GM11168 (cell line): ENCODE measurements around the gene MRPL12.

ENCODE experiments used
- in situ Hi-C: fragments of 300-500 bp; cut with MboI; formaldehyde crosslinking; loops from one replicate; pipeline ENCODE4 v1.12.0; 2022; ENCODE audit warnings: low sequenced_read_pairs; ENCODE audit not compliant: unreplicated experiment

MRPL12 gene

DNA sequence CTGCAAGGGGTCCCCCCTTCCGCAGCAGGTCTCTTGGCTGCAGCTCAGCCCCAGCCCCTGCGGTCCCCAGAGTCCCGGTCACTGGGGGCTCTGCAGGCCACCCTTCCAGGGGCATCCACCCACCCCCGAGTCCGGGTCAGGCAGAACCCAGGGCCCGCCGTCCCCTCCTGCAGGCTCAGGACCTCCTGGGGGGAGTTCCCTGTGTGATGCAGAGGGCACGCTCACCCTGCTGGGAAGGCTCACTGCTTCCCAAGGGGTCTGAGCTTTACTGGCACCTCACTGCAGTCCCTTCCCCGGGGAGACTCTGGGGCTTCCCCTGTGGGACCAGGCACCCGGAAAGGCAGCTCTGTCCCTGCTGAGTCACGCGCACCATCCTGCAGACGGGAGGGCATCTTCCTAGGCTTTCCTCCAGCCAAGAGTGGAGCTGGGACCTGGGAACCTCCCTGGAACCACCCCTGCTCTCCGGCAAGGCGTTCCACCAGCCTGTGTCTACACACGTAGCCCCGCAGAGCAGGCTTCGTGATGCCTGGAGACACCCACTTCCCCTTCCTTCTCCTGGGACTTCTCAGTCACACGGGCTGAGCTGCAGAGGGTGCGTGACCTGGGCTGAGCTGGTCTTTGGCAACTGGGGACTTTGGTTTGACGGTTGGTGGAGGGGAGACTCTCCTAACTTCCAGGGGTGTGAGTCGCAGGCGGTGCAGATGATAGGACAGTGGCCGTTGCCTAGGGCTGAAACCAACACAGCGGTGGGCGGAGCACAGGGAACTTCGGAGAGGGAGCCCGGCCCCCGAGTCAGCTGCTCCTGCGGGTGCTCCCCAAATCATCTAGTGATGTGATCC is 32.3 kb downstream of the MRPL12 start:
- in situ Hi-C loops: loop anchor here (25.0 kb wide), 1 partner anchor 102 kb away; the partner anchor contains the start of genes MCRIP1 and PPP1R27

DNA sequence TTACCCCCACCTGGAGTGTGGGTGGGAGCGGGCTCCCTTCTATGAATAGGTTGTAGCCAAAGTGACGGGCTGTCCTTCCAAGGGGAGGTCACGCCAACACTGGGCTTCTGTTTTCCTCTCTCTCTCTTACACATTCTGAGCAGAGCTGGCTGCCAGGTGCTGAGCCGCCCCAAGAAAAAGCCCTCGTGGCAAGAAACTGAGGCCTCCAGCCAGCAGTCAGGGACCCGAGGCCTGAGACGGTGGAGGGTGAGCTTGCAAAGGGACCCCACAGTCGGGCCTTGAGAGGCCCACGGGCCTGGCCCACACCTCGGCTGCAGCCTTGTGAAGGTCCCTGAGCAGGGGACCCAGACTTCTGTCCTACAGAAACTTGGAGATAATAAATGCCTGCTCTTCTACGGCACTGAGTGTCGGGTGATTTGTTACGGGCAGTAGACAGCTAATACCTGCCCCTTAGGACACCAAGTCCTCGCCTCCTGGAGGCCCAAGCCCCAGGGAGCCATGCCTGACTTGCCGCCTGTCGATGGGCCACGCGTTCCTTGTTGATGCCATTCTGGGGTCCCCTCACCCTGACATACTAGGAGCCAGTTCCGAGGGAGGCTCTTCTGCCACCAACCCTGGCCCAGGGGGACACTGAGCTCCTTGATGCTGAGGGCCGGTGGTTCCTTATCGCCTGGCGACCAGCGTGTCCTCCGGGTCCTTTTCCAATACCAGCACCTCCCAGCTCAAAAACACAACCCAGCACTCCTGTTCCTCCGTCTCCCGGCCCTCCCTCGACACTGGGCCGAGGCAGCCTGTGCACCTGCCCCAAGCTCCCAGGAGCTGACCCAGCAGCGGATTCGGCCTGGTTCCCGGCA is 35.0 kb downstream of the MRPL12 start:
- in situ Hi-C loops: loop anchor here (25.0 kb wide), 1 partner anchor 99 kb away; the partner anchor contains the start of genes MCRIP1 and PPP1R27

DNA sequence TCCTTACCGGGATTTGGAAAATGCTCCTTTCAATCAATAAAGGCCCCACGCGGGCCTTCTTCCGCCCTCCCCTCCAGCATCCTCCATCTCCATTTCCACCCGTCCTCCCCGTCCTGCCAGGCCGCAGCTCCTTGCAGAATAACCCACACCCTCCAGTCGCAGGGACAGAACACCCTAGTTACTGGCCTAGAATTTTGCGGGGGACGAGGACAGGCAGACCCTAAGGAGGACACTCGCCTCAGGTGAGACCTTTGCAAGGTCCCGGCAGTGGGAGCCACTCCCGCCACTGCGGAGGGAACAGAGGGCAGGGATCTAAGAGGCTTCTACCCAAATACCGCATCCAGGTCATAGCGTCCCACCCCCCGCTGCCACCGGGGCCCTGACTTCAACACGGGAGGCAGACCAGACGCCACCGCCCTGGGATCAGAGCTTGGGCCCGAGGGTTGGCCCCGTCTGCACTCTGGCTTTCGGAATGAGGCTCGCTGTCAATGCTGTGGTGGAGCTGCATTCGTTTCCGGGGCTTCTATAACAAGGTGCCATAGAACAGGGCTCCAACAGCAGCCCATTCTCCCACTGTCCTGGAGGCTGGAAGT is 35.7 kb downstream of the MRPL12 start:
- in situ Hi-C loops: loop anchor here (25.0 kb wide), 1 partner anchor 98 kb away; the partner anchor contains the start of genes MCRIP1 and PPP1R27

DNA sequence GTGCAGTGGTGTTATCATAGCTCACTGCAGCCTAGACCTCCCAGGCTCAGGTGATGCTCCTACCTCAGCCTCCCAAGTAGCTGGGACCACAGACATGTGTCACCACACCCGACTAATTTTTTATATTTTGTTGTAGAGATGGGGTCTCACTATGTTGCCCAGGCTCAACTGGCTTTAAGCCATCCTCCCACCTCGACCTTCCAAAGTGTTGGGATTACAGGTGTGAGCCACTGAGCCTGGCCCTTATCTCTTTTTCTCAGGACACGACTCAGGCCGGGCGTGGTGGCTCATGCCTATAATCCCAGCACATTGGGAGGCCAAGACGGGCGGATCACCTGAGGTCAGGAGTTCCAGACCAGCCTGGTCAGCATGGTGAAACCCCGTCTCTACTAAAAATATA is 36.4 kb downstream of the MRPL12 start:
- in situ Hi-C loops: loop anchor here (25.0 kb wide), 1 partner anchor 98 kb away; the partner anchor contains the start of genes MCRIP1 and PPP1R27

DNA sequence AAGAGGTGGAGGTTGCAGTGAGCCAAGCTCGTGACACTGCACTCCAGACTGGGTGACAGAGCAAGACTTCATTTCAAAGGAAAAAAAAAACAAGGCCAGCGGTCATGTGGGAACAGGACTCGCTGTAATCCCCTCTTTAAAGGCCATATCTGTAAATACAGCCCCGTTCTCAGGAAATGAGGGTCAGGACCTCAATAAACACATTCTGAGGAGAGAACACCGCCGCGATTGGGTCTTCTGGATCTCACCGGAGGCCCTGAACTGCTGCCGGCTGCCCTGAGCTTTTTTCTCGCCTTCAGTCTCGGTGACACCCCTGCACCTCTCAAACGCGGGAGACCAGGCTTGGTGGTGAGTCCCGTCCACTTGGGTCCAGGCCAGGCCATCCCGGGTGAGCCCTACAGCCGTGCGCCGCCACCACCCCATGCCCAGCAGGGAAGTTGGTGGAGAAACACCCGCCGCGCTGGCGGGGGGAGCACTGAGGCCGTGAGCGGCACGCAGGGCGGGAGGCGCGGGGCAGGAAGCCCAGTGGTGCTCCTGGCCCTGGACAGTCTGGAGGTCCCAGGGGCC is 37.3 kb downstream of the MRPL12 start:
- in situ Hi-C loops: loop anchor here (25.0 kb wide), 1 partner anchor 97 kb away; the partner anchor contains the start of genes MCRIP1 and PPP1R27

DNA sequence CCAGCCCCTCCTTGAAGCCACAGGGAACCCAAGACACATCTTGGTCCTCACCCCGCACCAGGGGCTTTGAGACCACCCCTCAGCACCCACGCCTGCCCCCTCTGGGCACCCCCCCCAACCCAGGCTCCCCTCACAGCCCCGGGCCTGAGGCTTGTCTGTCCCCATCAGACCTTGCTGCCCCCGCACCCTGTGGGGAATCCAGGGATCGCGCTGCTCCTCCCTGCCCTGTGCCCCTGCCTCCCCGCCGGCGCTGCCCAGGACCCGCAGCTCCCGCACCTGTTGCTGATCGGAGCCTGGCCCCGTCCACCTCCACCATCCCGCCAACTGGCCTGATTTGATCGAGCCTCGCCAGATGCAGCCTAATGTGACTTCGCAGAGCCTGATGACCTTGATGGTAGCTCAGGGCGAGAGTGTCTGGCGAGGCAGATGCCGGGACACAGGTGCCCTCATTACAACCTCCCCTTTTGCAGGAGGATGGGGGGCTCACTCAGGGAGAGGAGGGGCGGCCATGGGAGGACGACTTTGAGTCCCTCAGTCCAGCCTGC is 38.0 kb downstream of the MRPL12 start:
- in situ Hi-C loops: loop anchor here (25.0 kb wide), 1 partner anchor 96 kb away; the partner anchor contains the start of genes MCRIP1 and PPP1R27

DNA sequence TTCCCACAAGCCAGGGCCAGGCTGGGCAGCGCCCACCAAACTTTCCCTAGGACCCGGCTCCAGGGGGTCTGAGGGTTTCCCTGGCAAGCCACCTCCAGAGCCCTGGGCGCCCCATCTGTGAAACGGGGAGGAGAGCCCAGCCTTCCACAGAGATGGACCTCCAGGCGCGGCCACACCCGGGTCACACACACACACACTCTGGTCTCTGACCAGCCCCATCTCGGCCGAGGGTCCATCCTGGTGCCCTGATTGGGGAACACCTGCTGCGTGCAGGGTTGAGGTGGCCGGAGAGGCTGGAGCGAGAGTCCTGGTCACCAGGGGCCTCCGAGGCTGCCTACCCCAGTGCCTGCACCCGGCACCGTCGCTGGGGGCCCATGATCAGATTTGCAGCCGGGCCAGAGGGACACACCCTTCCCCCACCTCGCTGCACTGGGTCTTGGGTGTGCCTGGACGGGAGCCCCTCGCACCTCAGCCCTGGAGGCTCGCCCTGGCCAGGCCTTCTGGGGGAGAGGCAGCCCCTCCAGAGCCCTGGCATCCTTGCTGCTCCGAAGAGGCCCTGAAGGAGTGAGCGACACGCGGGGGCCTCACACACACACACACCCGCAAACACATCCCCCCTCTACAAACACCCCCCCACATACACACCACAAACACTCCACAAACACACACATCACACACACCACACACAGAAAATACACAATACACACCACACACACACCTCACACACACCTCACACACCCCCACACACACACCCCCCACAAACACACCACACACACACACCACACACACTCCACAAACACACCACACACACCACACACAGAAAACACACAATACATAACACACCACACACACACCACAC is 38.7 kb downstream of the MRPL12 start:
- in situ Hi-C loops: loop anchor here (25.0 kb wide), 1 partner anchor 95 kb away; the partner anchor contains the start of genes MCRIP1 and PPP1R27
